ENCODE data around the gene NUP85.
"Not testable (repeated sequence)": the region's sequence is repeated elsewhere in the genome, so short reads cannot be mapped to it uniquely, and the experiment has no call there.

Gene NUP85

GRCh38 chr17:75199886-75200618 is 5.4 kb upstream of the NUP85 start:
- no peak for DNase-seq (ENCODE audit: low read depth, low spot score)

DNA sequence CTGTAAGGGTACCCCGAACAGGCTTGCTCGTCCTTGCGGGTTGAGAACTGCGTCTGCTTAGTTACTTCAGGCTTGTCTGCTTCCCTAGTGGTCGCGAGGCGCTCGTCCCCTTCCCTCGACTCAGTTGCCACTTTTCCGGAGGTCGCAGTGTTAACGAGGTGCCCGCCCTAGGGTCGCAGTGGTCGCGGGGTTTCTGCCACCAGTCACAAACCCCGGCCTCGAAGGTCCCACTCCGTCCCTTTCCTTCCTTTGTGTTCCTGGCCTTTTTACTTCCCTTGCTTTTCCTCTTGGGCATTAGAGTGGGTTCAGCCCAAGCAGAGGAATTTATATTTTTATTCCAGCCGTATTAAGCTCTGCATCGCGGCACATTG is 299 bp downstream of the NUP85 start:
- DNase-seq (ENCODE audit: low read depth, low spot score) = no peak

- DNase-seq (ENCODE audit: low read depth, low spot score) = not testable (repeated sequence)
Observed at GRCh38 chr17:75207050-75207407, 1.6 kb downstream of the NUP85 start.

DNA sequence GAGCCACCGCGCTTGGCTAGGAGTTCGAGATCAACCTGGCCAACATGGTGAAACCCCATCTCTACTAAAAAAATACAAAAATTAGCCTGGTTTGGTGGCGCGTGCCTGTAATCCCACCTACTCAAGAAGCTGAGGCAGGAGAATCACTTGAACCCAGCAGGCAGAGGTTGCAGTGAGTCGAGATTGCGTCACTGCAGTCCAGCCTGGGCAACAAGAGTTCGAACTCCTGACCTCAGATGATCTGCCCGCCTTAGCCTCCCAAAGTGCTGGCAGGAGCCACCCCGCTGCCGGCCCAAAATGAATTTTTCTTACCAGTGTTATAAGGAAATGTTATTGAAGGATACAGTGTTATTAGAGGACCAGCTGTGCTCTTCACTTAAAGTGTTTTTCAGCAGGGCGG is 2.3 kb downstream of the NUP85 start:
- no peak for DNase-seq (ENCODE audit: low read depth, low spot score)

DNA sequence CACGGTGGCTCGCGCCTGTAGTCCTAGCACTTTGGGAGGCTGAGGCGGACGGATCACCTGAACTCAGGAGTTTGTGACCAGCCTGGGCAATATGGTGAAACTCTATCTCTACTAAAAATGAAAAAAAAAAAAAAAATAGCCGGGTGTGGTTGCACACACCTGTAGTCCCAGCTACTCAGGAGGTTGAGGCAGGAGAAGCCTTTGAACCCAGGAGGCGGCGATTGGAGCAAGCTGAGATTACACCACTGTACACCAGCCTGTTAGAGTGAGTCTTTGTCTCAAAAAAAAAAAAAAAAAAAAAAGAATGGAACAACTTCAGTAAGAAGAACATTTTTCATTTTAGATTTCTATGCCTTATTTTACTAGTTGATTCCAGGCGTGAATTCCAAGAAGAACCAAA is 2.7 kb downstream of the NUP85 start:
- no peak for DNase-seq (ENCODE audit: low read depth, low spot score)

- DNase-seq (ENCODE audit: low read depth, low spot score) = no peak
Observed at GRCh38 chr17:75209061-75209460, 3.6 kb downstream of the NUP85 start.

- no peak for DNase-seq (ENCODE audit: low read depth, low spot score)
Observed at GRCh38 chr17:75218131-75218530, 12.7 kb downstream of the NUP85 start.

DNA sequence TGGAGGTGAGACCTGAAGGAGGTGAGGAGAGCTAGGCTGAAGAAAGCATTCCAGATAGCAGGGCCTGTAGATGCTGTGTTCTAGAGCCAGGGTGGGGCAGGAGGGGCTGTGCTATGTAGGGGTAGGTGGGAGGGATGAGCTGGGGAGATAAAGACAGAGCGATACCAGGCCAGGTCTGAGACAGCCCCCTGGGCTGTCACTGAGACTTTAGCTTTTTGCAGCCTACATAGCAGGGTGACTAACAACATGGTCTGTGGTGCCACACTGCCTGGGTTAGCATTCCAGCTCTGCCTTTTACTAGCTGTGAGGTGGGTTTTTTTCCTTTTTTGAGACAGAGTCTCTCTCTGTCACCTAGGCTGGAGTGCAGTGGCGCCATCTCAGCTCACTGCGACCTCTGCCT is 14.3 kb downstream of the NUP85 start:
- DNase-seq (ENCODE audit: low read depth, low spot score) = no peak

DNA sequence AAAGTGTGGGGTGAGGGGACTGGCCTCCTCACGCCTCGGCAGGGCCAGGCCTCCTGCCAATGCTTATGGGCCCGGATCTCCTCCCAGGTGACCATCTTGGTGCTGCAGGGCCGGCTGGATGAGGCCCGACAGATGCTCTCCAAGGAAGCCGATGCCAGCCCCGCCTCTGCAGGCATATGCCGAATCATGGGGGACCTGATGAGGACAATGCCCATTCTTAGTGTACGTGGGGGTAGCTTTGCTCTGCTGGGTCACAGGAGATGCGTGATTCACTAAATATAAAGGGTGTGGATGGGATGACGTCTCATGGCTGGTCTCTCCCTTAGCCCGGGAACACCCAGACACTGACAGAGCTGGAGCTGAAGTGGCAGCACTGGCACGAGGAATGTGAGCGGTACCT is 19.5 kb downstream of the NUP85 start:
- DNase-seq (ENCODE audit: low read depth, low spot score) = no peak

DNA sequence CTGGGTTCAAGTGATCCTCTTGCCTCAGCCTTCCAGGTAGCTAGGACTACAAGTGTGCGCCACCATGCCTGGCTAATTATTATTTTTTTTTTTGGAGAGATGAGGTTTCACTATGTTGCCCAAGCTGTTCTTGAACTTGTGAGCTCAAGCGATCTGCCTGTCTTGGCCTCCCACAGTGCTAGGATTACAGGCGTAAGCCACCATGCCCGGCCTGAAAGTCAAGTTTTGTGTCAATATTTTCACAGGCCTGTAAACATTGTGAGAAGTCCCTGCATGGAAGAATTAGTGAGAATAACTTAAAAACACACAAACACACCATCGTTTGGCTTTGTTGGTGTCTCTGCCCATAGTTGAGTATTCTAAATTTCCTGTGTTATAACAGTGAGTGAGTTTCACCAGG is 22.2 kb downstream of the NUP85 start:
- DNase-seq (ENCODE audit: low read depth, low spot score) = no peak

GRCh38 chr17:75228305-75228704 is 22.8 kb downstream of the NUP85 start:
- DNase-seq (ENCODE audit: low read depth, low spot score) = no peak

DNA sequence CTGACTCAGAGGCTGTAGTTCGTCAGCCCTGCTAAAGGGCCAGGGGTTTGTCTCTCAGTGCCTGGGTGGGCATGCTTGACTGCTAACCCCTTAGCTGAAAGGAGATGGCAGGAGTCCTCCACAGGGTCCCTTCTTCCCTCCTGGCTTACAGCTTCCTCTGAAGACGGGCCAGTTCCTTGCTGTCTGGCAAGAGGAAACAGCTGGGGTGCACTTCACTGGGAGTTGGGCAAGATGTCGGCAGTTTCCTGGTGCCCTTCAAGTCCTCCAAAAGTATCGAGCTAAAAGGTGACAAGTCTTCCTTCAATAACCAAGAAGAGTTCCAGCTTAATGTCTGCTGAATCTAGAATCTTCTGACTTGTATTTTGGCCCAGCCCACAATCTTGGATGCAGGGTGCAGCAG is 23.4 kb downstream of the NUP85 start:
- no peak for DNase-seq (ENCODE audit: low read depth, low spot score)

DNA sequence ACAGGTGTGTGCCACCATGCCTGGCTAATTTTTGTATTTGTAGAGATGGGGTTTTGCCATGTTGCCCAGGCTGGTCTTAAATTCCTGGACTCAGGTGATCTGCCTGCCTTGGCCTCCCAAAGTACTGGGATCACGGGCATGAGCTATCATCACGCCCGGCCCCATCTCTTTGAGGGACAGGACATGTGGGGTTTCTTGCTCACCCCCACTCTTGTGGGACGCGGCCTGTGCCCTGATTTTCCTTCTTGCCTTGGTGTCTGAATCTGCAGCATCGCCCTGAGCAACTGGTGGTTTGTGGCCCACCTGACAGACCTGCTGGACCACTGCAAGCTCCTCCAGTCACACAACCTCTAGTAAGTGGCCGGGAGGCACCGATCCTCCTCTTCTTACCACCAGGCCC is 25.6 kb downstream of the NUP85 start:
- DNase-seq (ENCODE audit: low read depth, low spot score) = no peak

DNA sequence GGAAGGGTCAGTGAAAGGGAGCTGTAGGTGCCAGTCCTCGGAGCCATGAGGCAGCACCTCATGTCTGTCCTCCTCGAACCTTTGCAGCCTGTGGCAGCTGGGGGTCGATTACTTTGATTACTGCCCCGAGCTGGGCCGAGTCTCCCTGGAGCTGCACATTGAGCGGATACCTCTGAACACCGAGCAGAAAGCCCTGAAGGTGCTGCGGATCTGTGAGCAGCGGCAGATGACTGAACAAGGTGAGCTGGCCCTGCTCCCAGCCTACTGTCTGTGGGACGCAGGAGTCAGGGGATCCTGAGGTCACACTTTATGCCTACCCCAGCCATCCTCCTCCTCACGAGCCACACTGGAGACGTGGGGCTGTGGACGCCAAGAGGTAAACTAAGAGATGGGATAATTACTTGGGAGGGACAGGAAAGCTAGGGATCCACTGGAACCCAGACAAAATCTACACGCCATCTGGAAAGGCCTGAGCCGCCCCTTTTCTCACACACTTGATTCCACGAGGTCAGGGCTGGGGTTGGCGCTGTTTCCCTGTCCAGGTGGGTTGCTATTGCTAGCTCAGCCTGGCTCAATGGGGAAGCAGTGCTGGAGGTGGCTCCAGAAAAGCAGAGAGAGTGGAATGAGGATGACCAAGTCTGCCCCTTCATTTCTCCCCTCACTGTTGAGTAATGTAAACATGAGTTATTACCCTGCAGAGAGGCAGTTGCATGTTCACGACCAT is 26.4 kb downstream of the NUP85 start:
- no peak for DNase-seq (ENCODE audit: low read depth, low spot score)

GRCh38 chr17:75232786-75233185 is 27.3 kb downstream of the NUP85 start:
- DNase-seq (ENCODE audit: low read depth, low spot score) = no peak

- DNase-seq (ENCODE audit: low read depth, low spot score) = no peak
Observed at GRCh38 chr17:75237100-75238014, 31.9 kb downstream of the NUP85 start.

- DNase-seq (ENCODE audit: low read depth, low spot score) = no peak
Observed at GRCh38 chr17:75238020-75238580, 32.6 kb downstream of the NUP85 start.

DNA sequence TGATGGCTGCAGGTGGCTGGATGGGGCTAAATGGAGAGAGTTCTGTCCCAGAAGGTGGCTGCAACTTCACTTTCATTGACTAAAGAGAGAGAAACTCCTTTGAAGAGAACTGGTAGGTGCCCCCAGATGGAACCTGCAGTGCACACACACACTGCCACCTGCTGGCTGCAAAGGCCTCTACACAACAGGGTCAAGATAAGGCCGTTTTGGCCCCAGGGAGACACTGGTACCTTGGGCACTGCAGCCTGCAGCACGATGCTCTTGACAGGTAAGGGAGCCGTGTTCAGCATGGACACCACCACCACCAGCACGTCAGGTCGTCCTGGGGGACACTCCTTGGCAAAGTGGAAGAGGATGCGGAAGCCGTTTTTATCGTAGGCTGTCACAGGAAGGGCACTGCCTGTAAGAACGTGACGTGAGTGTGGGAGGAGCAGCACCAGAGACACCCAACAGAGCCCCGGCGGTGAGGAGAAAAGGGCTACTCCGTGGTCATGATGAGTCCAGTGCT is 33.3 kb downstream of the NUP85 start:
- DNase-seq (ENCODE audit: low read depth, low spot score) = no peak

- no peak for DNase-seq (ENCODE audit: low read depth, low spot score)
Observed at GRCh38 chr17:75239214-75239613, 33.7 kb downstream of the NUP85 start.

DNA sequence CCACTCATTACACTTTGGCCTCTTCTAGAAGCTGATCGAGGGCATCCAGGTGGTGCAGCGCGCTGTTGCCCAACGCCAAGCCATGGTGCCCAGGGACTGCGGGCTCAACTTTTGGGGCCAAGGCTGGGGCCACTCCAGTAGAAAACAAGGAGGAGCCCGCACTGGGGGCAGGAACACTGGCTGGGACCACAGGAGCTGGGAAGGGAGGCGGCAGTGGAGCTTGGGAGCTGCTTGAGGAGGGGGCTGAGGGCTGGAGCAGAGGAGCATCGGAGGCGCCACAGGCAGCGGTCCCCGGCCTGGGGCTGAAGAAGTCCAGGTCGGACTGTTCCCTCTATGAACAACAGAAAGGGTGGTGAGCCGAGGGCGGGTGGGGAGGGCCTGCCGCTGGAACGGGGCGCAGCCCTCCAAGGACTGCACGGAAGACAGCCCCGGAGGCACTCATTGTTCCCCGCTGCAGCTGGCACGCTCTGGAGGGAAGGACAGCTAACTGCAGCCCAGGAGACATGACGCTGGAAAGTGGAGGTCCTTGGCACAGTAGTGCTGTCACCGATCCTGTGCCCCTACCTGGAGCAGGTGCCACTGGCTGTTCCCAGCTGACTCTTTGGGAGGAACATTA is 34.4 kb downstream of the NUP85 start:
- DNase-seq (ENCODE audit: low read depth, low spot score) = no peak

DNA sequence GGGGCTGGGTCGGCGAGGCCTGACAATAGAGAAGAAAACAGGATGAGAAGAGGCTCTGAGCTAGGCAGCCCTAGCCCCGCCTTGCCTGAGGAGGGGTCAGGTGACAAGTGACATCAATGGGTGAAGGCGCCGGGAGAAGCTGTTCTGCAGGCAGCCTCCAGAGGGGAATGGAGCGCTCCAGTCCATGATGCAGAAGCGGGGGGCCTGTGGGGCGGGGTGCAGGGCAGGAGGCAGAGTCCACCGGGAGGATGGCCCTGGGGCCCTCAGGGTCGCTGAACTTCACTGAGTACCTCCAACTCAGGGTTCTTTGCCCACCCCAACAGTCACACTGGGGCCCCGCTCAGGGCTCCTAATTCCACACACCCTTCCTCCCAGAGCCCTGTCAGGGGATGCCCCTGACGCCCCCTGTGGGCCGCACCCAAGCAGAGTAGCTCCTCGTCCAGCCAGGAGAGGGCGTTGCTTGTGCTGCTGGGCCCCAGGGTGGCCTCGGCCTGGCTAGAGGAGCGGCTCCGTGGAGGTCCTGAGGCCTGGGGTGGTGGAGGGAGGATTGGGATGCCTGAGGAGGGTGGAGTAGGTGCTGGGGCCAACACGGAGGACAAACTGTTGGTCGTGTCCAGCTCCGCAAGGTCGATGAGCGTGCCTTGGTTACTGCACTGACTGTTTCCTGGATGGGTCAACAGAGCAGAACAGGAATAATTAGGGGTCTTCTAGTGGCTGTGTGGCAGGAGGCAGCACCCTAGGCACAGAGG is 35.1 kb downstream of the NUP85 start:
- DNase-seq (ENCODE audit: low read depth, low spot score) = no peak

Data from brain pericyte (primary cell).